H1 (cell line): Measurements from ENCODE around the gene C2CD5. TPM values are rescaled to one million over a fixed set of nuclear protein-coding genes. Genes with fewer than 3 reads are reported as not detected.

Source experiments
- CTCF ChIA-PET: fragments of 300-600 bp; sonication (Branson Sonifier 250); formaldehyde crosslinking; loops from one replicate; lab custom pipeline; 2021; ENCODE audit not compliant: partially characterized antibody; lab: Charles Lee
- POLR2A ChIA-PET: fragments of 300-600 bp; sonication (Branson Sonifier 250); formaldehyde crosslinking; loops from one replicate; lab custom pipeline; 2021; ENCODE audit warnings: inconsistent platforms; ENCODE audit not compliant: partially characterized antibody; lab: Charles Lee
- DNase-seq, 2 experiments: peaks; one replicate each; pipeline versions ENCODE4 v3.0.0 to v3.0.0-alpha.2; 2010 to 2022; ENCODE audit warnings: low spot score in 2 of 2, low read depth in 1 of 2, mixed read lengths in 1 of 2
- FAIRE-seq: peaks from 2 replicates; lab custom pipeline; 2011; peaks lifted over from hg19 to GRCh38; lab: Jason Lieb, UNC
- H2AFZ ChIP-seq: 2 replicates; pipeline ENCODE4 v1.8.1; 2012; ENCODE audit warnings: low read length, inconsistent platforms
- H2AK5ac ChIP-seq: 2 replicates; pipeline ENCODE4 v1.6.1; 2013; ENCODE audit warnings: low read depth, low read length
- H2BK120ac ChIP-seq: replicated peaks from 2 replicates; pipeline ENCODE3; 2013; ENCODE audit warnings: low read depth, low read length, inconsistent platforms
- H2BK12ac ChIP-seq: 2 replicates; pipeline ENCODE4 v1.6.1; 2013; ENCODE audit warnings: low read depth, low read length
- H2BK15ac ChIP-seq: 2 replicates; pipeline ENCODE4 v1.6.1; 2013; ENCODE audit warnings: low read length
- H2BK20ac ChIP-seq: 2 replicates; pipeline ENCODE4 v1.6.1; 2013; ENCODE audit warnings: low read length
- H2BK5ac ChIP-seq: 2 replicates; pipeline ENCODE4 v1.6.1; 2013; ENCODE audit warnings: low read depth, low read length
- H3K14ac ChIP-seq: 2 replicates; pipeline ENCODE4 v1.6.1; 2013; ENCODE audit warnings: inconsistent platforms; ENCODE audit not compliant: insufficient read length
- H3K18ac ChIP-seq: 2 replicates; pipeline ENCODE4 v1.6.1; 2013; ENCODE audit warnings: low read length; ENCODE audit errors: extremely low read depth
- H3K23ac ChIP-seq: 2 replicates; pipeline ENCODE4 v1.6.1; 2013; ENCODE audit warnings: inconsistent platforms; ENCODE audit not compliant: insufficient read length
- H3K23me2 ChIP-seq: 2 replicates; pipeline ENCODE4 v1.6.1; 2013; ENCODE audit warnings: low read depth, low read length
- H3K27ac ChIP-seq: 2 replicates; pipeline ENCODE4 v1.6.1; 2011; ENCODE audit warnings: low read depth, low read length, inconsistent platforms
- H3K27me3 ChIP-seq, 4 experiments: replicated peaks in 1 of 4; 1 replicate in 1 of 4; 2 replicates in 3 of 4; pipeline versions ENCODE4 v1.6.1 to v1.8.1; 2011 to 2013; ENCODE audit warnings: low read length in 3 of 4, mild to moderate bottlenecking in 3 of 4, inconsistent platforms in 2 of 4, mixed read lengths in 2 of 4, moderate library complexity in 1 of 4; ENCODE audit not compliant: control insufficient read depth in 3 of 4, insufficient read depth in 3 of 4; ENCODE audit errors: extremely low read depth in 1 of 4
- H3K36me3 ChIP-seq, 4 experiments: 2 replicates each; pipeline versions ENCODE4 v1.6.1 to v1.8.1; 2011 to 2013; ENCODE audit warnings: mild to moderate bottlenecking in 4 of 4, low read length in 3 of 4, moderate library complexity in 2 of 4, control low read depth in 1 of 4, inconsistent platforms in 1 of 4; ENCODE audit not compliant: insufficient read depth in 4 of 4, control insufficient read depth in 2 of 4
- H3K4ac ChIP-seq: replicated peaks from 2 replicates; pipeline ENCODE3; 2013; ENCODE audit warnings: low read length, low read depth, mixed read lengths, inconsistent platforms; ENCODE audit not compliant: insufficient read length
- H3K4me1 ChIP-seq, 4 experiments: replicated peaks in 1 of 4; 1 replicate in 1 of 4; 2 replicates in 3 of 4; pipeline versions ENCODE4 v1.6.1 to v1.8.1; 2011 to 2013; ENCODE audit warnings: low read length in 3 of 4, inconsistent platforms in 2 of 4, mixed read lengths in 1 of 4; ENCODE audit not compliant: insufficient read depth in 4 of 4, control insufficient read depth in 3 of 4
- H3K4me2 ChIP-seq, 2 experiments: 2 replicates each; pipeline versions ENCODE4 v1.6.1 to v1.8.1; 2011 to 2013; ENCODE audit warnings: low read depth in 2 of 2, low read length in 2 of 2, control low read depth in 1 of 2, inconsistent platforms in 1 of 2, mild to moderate bottlenecking in 1 of 2; ENCODE audit not compliant: insufficient read depth in 1 of 2
- H3K4me3 ChIP-seq, 4 experiments: fragments of 200-600, 300-600 bp in 1 of 4; sonication (generic), shearing (Covaris generic), sonication (Bioruptor Twin) in 1 of 4; 2 replicates each; pipeline versions ENCODE4 v1.5.1 to v1.8.1; 2011 to 2016; ENCODE audit warnings: low read length in 4 of 4, low read depth in 3 of 4, control low read depth in 2 of 4, inconsistent platforms in 2 of 4, mild to moderate bottlenecking in 2 of 4, mixed read lengths in 1 of 4, moderate library complexity in 1 of 4; ENCODE audit not compliant: insufficient read depth in 2 of 4; ENCODE audit errors: extremely low read depth in 1 of 4
- H3K56ac ChIP-seq: replicated peaks from 2 replicates; pipeline ENCODE3; 2013; ENCODE audit warnings: low read depth, mild to moderate bottlenecking, mixed read lengths, low read length, inconsistent platforms; ENCODE audit not compliant: insufficient read length
- H3K79me1 ChIP-seq: 2 replicates; pipeline ENCODE4 v1.6.1; 2013; ENCODE audit warnings: low read depth, low read length, control low read depth
- H3K79me2 ChIP-seq, 2 experiments: 2 replicates each; pipeline versions ENCODE4 v1.6.1 to v1.8.1; 2012 to 2013; ENCODE audit warnings: low read length in 2 of 2, mild to moderate bottlenecking in 2 of 2, inconsistent platforms in 1 of 2; ENCODE audit not compliant: insufficient read depth in 2 of 2, control insufficient read depth in 1 of 2
- H3K9ac ChIP-seq, 4 experiments: replicated peaks in 1 of 4; 1 replicate in 1 of 4; 2 replicates in 3 of 4; pipeline versions ENCODE4 v1.6.1 to v1.8.1; 2011 to 2013; ENCODE audit warnings: low read depth in 3 of 4, low read length in 3 of 4, control low read depth in 2 of 4, mild to moderate bottlenecking in 2 of 4, moderate library complexity in 2 of 4, inconsistent platforms in 1 of 4; ENCODE audit errors: extremely low read depth in 1 of 4
- H3K9me3 ChIP-seq, 2 experiments: 2 replicates each; pipeline versions ENCODE4 v1.6.1 to v1.8.1; 2012 to 2013; ENCODE audit warnings: mild to moderate bottlenecking in 2 of 2, moderate library complexity in 2 of 2, control low read depth in 1 of 2, inconsistent platforms in 1 of 2, low read depth in 1 of 2, low read length in 1 of 2, mixed read lengths in 1 of 2; ENCODE audit not compliant: insufficient read depth in 2 of 2
- H4K20me1 ChIP-seq, 2 experiments: replicated peaks in 1 of 2; 2 replicates each; pipeline versions ENCODE3 to v1.8.1; 2011 to 2013; ENCODE audit warnings: inconsistent platforms in 2 of 2, low read length in 2 of 2, mild to moderate bottlenecking in 1 of 2; ENCODE audit not compliant: insufficient read depth in 2 of 2, control insufficient read depth in 1 of 2
- H4K5ac ChIP-seq: 2 replicates; pipeline ENCODE4 v1.6.1; 2013; ENCODE audit warnings: low read length, low read depth, mixed read lengths, inconsistent platforms; ENCODE audit not compliant: insufficient read length
- H4K8ac ChIP-seq: 2 replicates; pipeline ENCODE4 v1.8.0; 2013; ENCODE audit warnings: mild to moderate bottlenecking, moderate library complexity, low read length, inconsistent platforms; ENCODE audit not compliant: insufficient read depth; ENCODE audit errors: extremely low read depth
- H4K91ac ChIP-seq: replicated peaks from 2 replicates; pipeline ENCODE3; 2013; ENCODE audit warnings: low read length, mixed read lengths, inconsistent platforms; ENCODE audit not compliant: insufficient read length
- CREB1 ChIP-seq: IDR thresholded peaks from 2 replicates; pipeline ENCODE4 v1.6.1; 2012; ENCODE audit warnings: inconsistent platforms
- CTBP2 ChIP-seq: IDR thresholded peaks from 2 replicates; pipeline ENCODE4 v1.7.0; 2011; ENCODE audit warnings: borderline replicate concordance, mild to moderate bottlenecking, moderate library complexity, mixed read lengths, low read length; ENCODE audit not compliant: insufficient read depth, insufficient read length
- RFX5 ChIP-seq: IDR thresholded peaks from 2 replicates; pipeline ENCODE4 v1.6.1; 2011; ENCODE audit warnings: low read depth, low read length, improper control_type of control experiment, borderline replicate concordance
- SIRT6 ChIP-seq: IDR thresholded peaks from one replicate; pipeline ENCODE4 v1.7.1; 2012; ENCODE audit warnings: low read length, inconsistent platforms
- SP4 ChIP-seq: IDR thresholded peaks from 2 replicates; pipeline ENCODE4 v1.6.1; 2012; ENCODE audit warnings: low read length, inconsistent platforms
- SRF ChIP-seq: IDR thresholded peaks from 2 replicates; pipeline ENCODE4 v1.6.1; 2011; ENCODE audit warnings: mild to moderate bottlenecking, low read depth, low read length, moderate library complexity
- SUZ12 ChIP-seq: fragments of 200-600 bp; sonication (generic); IDR thresholded peaks from 2 replicates; pipeline ENCODE4 v1.6.1; 2012; ENCODE audit warnings: mild to moderate bottlenecking, inconsistent platforms, low read length, moderate library complexity, mixed read lengths
- WGBS, 2 experiments: shearing (Covaris generic) in 1 of 2; methylation state at CpG; one replicate each; pipeline versions ENCODE4 v1.1.6 to v1.1.7; 2013 to 2015; ENCODE audit warnings: low lambda C conversion rate in 2 of 2, mixed read lengths in 2 of 2, inconsistent platforms in 1 of 2, low coverage in 1 of 2, missing lambda C conversion rate in 1 of 2; ENCODE audit not compliant: insufficient replicate concordance in 2 of 2, insufficient coverage in 1 of 2, insufficient read length in 1 of 2; ENCODE audit errors: extremely low coverage in 1 of 2, missing lambda C conversion rate in 1 of 2; 5-methylcytosine and 5-hydroxymethylcytosine counted together
- polyA plus RNA-seq, 7 experiments: library from polyadenylated mRNA; depleted of rRNA in 3 of 7; stranded (reverse) in 5 of 7; unstranded in 2 of 7; fragments of >200 nt in 5 of 7; fragments of 200-250 nt in 2 of 7; gene quantifications; 1 replicate in 5 of 7; 2 replicates in 1 of 7; 4 replicates in 1 of 7; pipeline versions ENCODE4 v1.2.1 to v1.2.3, GENCODE V29; 2011 to 2013; ENCODE audit warnings: missing spikeins in 2 of 7, mixed read lengths in 2 of 7
- total RNA-seq: library from RNA; stranded (reverse); fragmentation: NEBNext Ultra II Directional; extraction: Animal tissue kit (Norgen Biotek cat#: 25700); gene quantifications from 2 replicates; pipeline ENCODE4 v1.2.1, GENCODE V29; 2021

C2CD5 gene
- total and polyA plus RNA-seq, 2 of the 8 experiments (the other 6 are each of a cell fraction or from before 2014, with no cell fraction given), result 21.9 to 45.9 TPM

- DNase-seq, result no peak
- no peak overlapping the region for H3K9ac ChIP-seq
- H3K27ac ChIP-seq, result no peak overlapping the region
- no peak overlapping the region for H2AK5ac ChIP-seq
- no peaks in the 10 kb centered on the region for H3K79me2 ChIP-seq
- H4K8ac ChIP-seq, result no peak overlapping the region
- no peak overlapping the region for H3K56ac ChIP-seq
- H3K9me3 ChIP-seq, result no peaks in the 10 kb centered on the region
- H2BK15ac ChIP-seq, result no peak overlapping the region
- H3K79me1 ChIP-seq, result no peaks in the 10 kb centered on the region
- no peak overlapping the region for H3K14ac ChIP-seq
- 84% methylated on average over 3 of the region's 3 CpGs; no CpG with 5 or more reads in 1 of the 2 experiments for WGBS, 2 experiments
- H2AFZ ChIP-seq, result no peak overlapping the region
- no peak overlapping the region for H3K4ac ChIP-seq
- no peak overlapping the region for H2BK20ac ChIP-seq
- no peak for FAIRE-seq
- no peaks in the 10 kb centered on the region for H3K4me1 ChIP-seq
- H2BK120ac ChIP-seq, result no peak overlapping the region
- no peak overlapping the region for H4K5ac ChIP-seq
- H4K91ac ChIP-seq, result no peak overlapping the region
- no peak overlapping the region for H3K23ac ChIP-seq
- no peaks in the 10 kb centered on the region for H3K23me2 ChIP-seq
- H2BK12ac ChIP-seq, result no peak overlapping the region
- H3K4me3 ChIP-seq, result no peak overlapping the region
- ChIA-PET CTCF (interaction anchor here (1.2 kb wide), 1 partner anchor 10 kb away, joined by 6 read pairs; no protein-coding TSS in a partner anchor), POLR2A (no interaction called here)
- no peak overlapping the region for H2BK5ac ChIP-seq
- H3K18ac ChIP-seq, result no peak overlapping the region
- peaks cover 0 to 3% (median 0%) of the 10 kb centered on the region in 4 experiments; a peak in 1 of 8 replicates for H3K36me3 ChIP-seq
- no peak overlapping the region for H3K4me2 ChIP-seq
- no peaks in the 10 kb centered on the region for H4K20me1 ChIP-seq
- no peaks in the 10 kb centered on the region for H3K27me3 ChIP-seq
- TF ChIP-seq RFX5, result no peak
- no peak for TF ChIP-seq SUZ12
- no peak for TF ChIP-seq SRF
- TF ChIP-seq CTBP2, result no peak
- TF ChIP-seq SIRT6, result no peak
- no peak for TF ChIP-seq SP4
- TF ChIP-seq CREB1, result no peak
These were observed 90.8 kb downstream of the C2CD5 start for GRCh38 chr12:22453511-22453910.
